ENCODE data around the gene MMP15. TPM values are rescaled to one million over a fixed set of nuclear protein-coding genes. Genes with fewer than 3 reads are reported as not detected.

MMP15 gene
- total and polyA plus RNA-seq, 2 donors (not counting 3 experiments of a cell fraction or from before 2014, with no cell fraction given) = 12.6 to 16.0 TPM

GRCh38 chr16:58026705-58027160, 1.2 kb downstream of the MMP15 start:
- BruUV-seq (replicated peaks) = no TSS peak
- no peaks in the 10 kb centered on the region for H3K79me2 ChIP-seq (ENCODE audit: control insufficient read depth, insufficient read depth, low read length)
- H3K4me2 ChIP-seq (ENCODE audit: insufficient read depth, low read length) = peak overlapping the region; percentile 84
- dilution Hi-C loops (cut with MboI; ENCODE audit: extremely low pct_ligation_motif_present, low sequenced_read_pairs) = no loop called here
- H3K9me3 ChIP-seq (replicated peaks; ENCODE audit: control insufficient read depth, insufficient read depth, low read length) = no peaks in the 10 kb centered on the region
- peak overlapping the region; percentile 81 for H2AFZ ChIP-seq (ENCODE audit: low read depth, low read length)
- H3K9me1 ChIP-seq (replicated peaks; ENCODE audit: control insufficient read depth, extremely low read depth, insufficient read depth, low read length) = no peaks in the 10 kb centered on the region
- no peaks in the 10 kb centered on the region for H4K20me1 ChIP-seq (replicated peaks; ENCODE audit: control insufficient read depth, extremely low read depth, insufficient read depth, low read length)
- no peak for DNase-seq (ENCODE audit: low read depth, low spot score)
- peaks cover 19% of the 10 kb centered on the region for H3K4me1 ChIP-seq (ENCODE audit: control insufficient read depth, extremely low read depth, insufficient read depth, low read length)
- H3K27ac ChIP-seq (ENCODE audit: insufficient read depth, low read depth, low read length) = no peak overlapping the region
- TF ChIP-seq GATA2 (IDR thresholded peaks at IDR 0.05; ENCODE audit: insufficient read depth, insufficient read length, low read depth, low read length) = no peak
- TF ChIP-seq, protein P1, sequence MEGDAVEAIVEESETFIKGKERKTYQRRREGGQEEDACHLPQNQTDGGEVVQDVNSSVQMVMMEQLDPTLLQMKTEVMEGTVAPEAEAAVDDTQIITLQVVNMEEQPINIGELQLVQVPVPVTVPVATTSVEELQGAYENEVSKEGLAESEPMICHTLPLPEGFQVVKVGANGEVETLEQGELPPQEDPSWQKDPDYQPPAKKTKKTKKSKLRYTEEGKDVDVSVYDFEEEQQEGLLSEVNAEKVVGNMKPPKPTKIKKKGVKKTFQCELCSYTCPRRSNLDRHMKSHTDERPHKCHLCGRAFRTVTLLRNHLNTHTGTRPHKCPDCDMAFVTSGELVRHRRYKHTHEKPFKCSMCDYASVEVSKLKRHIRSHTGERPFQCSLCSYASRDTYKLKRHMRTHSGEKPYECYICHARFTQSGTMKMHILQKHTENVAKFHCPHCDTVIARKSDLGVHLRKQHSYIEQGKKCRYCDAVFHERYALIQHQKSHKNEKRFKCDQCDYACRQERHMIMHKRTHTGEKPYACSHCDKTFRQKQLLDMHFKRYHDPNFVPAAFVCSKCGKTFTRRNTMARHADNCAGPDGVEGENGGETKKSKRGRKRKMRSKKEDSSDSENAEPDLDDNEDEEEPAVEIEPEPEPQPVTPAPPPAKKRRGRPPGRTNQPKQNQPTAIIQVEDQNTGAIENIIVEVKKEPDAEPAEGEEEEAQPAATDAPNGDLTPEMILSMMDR (IDR thresholded peaks at IDR 0.05; ENCODE audit: extremely low read depth in 1 of 2, insufficient read depth in 1 of 2, low read depth in 1 of 2, low read length in 2 of 2) = peak in 1 of 2 donors; percentile 5
- intact Hi-C loops (cut with micrococcal nuclease) = loop anchor here (1.0 to 2.0 kb wide), 2 partner anchors 55 to 70 kb away; no protein-coding TSS in a partner anchor
- no peak for FAIRE-seq
- POLR2A ChIA-PET = interaction anchor here (1.0 to 2.0 kb wide), 2 partner anchors 95 to 103 kb away, joined by 3 to 8 read pairs; partner anchors contain the start of gene CFAP20
- no peaks in the 10 kb centered on the region for H3K36me3 ChIP-seq (ENCODE audit: control insufficient read depth in 2 of 2, extremely low read depth in 1 of 2, insufficient read depth in 2 of 2, low read length in 2 of 2)
- H3K27me3 ChIP-seq (ENCODE audit: control insufficient read depth in 2 of 2, insufficient read depth in 2 of 2, low read length in 2 of 2) = peaks cover 0 to 8% of the 10 kb centered on the region in 2 experiments
- peak overlapping the region in 2 of 3 experiments; percentile 51 to 64 for H3K4me3 ChIP-seq (replicated peaks in 1 of 3; ENCODE audit: insufficient read depth in 1 of 3, low read depth in 1 of 3, low read length in 3 of 3)
- CTCF ChIA-PET = interaction anchor here (1.2 to 5.6 kb wide), 5 partner anchors 23 to 101 kb away, joined by 3 to 54 read pairs (median 6); partner anchors contain the start of gene CFAP20
- no peak overlapping the region for H3K9ac ChIP-seq (replicated peaks; ENCODE audit: extremely low read depth, insufficient read depth, low read length)

All from endothelial cell of umbilical vein (primary cell).